K562 (cell line): ENCODE data around the gene A1BG.

Experiments used
- CEBPB ChIP-seq: fragments of 450-650 bp; IDR thresholded peaks from 2 replicates; pipeline ENCODE4 v1.6.1; 2016; ENCODE audit warnings: missing genetic modification characterization, missing compliant biosample characterization
- EHMT2 ChIP-seq: fragments of 450-650 bp; IDR thresholded peaks from 2 replicates; pipeline ENCODE4 v1.6.1; 2018; ENCODE audit warnings: antibody characterized with exemption
- TF ChIP-seq, protein P1 (sequence below): fragments of 450-650 bp; IDR thresholded peaks from 2 replicates; pipeline ENCODE4 v1.6.1; 2016; ENCODE audit warnings: missing biosample characterization, missing genetic modification characterization

DNA sequence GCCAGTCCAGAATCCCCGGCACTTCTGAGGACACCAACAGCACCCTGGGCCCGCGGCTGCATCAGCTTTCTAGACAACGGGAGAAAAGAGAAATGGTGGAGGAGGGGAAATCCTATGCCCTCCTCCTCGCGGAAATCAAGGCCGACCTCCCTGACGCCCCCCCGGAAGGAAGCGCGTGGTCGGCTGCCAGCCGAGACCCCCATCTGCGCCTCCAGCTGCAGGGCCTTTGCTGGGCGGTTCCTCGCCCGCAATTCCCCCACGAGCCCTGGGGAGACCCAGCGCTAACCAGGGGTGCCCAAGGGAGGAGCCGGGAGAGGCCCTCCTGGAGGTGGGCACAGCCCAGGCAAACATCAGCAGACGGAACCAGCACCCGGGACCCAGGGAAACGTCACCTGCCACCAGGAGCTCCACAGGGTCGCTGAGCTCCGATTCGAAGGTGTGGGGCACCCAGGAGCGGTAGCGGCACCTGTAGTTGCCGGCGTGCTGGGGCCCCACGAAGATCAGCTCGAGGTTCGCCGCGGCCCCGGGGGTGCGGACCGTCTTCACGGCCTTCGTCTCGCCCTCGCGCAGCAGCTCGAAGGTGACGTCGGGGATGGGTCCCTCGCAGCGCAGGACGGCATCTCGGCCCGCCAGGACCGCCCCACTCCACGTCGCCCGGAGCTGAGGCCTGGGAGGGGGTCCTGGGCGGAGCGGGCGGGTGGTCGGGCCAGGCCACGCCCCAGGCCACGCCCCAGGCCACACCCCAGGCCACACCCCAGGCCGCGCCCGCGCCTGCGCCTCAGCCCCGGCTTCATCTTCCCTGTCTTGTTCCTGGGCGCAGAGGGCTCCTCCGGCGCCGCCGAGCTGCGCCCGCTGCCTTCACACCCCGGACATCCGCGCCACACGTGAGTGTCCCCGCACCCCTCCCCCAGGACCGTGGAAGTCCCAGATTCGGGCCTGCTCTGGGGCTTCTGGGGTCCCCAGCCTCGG is 6.0 kb downstream of the A1BG start:
- TF ChIP-seq, protein P1, sequence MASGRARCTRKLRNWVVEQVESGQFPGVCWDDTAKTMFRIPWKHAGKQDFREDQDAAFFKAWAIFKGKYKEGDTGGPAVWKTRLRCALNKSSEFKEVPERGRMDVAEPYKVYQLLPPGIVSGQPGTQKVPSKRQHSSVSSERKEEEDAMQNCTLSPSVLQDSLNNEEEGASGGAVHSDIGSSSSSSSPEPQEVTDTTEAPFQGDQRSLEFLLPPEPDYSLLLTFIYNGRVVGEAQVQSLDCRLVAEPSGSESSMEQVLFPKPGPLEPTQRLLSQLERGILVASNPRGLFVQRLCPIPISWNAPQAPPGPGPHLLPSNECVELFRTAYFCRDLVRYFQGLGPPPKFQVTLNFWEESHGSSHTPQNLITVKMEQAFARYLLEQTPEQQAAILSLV (tag), result no peak
- TF ChIP-seq CEBPB (tag) (no peak), EHMT2 (no peak)
